PC-9 (cell line): ENCODE data around the gene ZSCAN20.

Experiments
- EZH2 ChIP-seq: fragments of 200-600 bp; sonication (generic); IDR thresholded peaks from 2 replicates; pipeline ENCODE4 v1.8.0; 2017; ENCODE audit warnings: antibody characterized with exemption, low read depth
- TF ChIP-seq, protein P1 (sequence below): fragments of 200-600 bp; sonication (generic); conservative IDR thresholded peaks from 2 replicates; pipeline ENCODE4 v1.6.1; 2017; ENCODE audit warnings: mixed run types, antibody characterized with exemption, mild to moderate bottlenecking, moderate library complexity

DNA sequence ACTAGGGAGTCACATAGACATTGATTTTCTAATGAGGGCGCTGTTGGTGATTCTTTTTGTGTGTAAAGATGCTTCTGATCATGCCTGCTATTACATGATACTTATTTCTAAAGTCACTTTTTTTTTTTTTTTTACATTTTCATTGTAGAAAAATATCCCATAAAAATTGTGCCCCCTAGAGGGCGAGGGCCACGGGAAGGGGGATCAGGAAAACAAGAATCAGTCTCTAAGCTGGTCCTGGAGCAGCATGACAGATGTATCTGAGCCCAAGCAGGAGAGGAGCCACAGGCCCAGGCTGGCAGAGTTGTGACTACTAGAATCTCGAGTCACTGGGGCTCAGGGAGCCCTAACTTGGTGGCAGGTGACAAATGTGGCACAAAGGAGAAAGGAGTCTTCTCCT, 28.1 kb downstream of the ZSCAN20 start:
- no peak for TF ChIP-seq EZH2
- TF ChIP-seq, protein P1, sequence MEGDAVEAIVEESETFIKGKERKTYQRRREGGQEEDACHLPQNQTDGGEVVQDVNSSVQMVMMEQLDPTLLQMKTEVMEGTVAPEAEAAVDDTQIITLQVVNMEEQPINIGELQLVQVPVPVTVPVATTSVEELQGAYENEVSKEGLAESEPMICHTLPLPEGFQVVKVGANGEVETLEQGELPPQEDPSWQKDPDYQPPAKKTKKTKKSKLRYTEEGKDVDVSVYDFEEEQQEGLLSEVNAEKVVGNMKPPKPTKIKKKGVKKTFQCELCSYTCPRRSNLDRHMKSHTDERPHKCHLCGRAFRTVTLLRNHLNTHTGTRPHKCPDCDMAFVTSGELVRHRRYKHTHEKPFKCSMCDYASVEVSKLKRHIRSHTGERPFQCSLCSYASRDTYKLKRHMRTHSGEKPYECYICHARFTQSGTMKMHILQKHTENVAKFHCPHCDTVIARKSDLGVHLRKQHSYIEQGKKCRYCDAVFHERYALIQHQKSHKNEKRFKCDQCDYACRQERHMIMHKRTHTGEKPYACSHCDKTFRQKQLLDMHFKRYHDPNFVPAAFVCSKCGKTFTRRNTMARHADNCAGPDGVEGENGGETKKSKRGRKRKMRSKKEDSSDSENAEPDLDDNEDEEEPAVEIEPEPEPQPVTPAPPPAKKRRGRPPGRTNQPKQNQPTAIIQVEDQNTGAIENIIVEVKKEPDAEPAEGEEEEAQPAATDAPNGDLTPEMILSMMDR, result peak; percentile 56
